Suprapubic skin (tissue), 3 donors: ENCODE data around the gene MYO18B.

Experiments
- CTCF ChIP-seq, 2 donors: fragments of 200-600 bp in 1 of 2; fragments of 450-650 bp in 1 of 2; sonication (generic) in 1 of 2; IDR thresholded peaks; one replicate each; pipeline ENCODE4 v1.5.1; 2016 to 2019; ENCODE audit warnings: antibody characterized with exemption in 2 of 2, mild to moderate bottlenecking in 1 of 2, moderate library complexity in 1 of 2
- EP300 ChIP-seq: sonication (generic); formaldehyde crosslinking; IDR thresholded peaks from one replicate; pipeline ENCODE4 v1.6.1; 2017; ENCODE audit warnings: antibody characterized with exemption

DNA sequence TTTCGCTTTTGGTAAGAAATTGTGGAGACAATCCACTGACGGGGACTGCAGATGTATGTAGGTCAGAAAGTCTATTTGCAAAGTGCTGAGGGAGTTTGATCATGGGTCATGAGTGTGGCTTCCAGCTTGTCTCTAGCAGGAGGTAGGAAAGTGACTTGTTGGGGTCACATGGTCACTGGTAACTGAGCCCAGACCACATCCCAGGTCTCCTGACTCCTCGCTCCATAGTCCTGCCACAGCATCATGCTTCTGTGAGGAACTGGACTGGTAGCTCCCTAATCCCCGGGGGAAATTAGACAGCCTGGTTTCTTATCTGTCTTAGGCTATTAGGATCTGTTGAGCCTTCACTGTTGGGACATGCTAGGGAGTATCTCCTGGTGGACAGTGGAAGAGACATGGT lies 142.1 kb downstream of the MYO18B start:
- TF ChIP-seq EP300 = no peak
- TF ChIP-seq CTCF (IDR thresholded peaks at IDR 0.05) = no peak
